ENCODE data around the gene SUMF1.
"Not testable (repeated sequence)": the region's sequence is repeated elsewhere in the genome, so short reads cannot be mapped to it uniquely, and the experiment has no call there.

The SUMF1 gene

GRCh38 chr3:4462369-4463040, 4.6 kb downstream of the SUMF1 start:
- TF ChIP-seq CTCF (IDR thresholded peaks at IDR 0.05; ENCODE audit: low read depth, low read length) = no peak
- no peak for DNase-seq (ENCODE audit: low read depth in 2 of 2)
- no peak overlapping the region for H3K4me3 ChIP-seq (replicated peaks in 1 of 2; ENCODE audit: low read depth in 2 of 2, low read length in 2 of 2)

GRCh38 chr3:4461468-4462090, 5.5 kb downstream of the SUMF1 start:
- no peak overlapping the region for H3K4me3 ChIP-seq (replicated peaks in 1 of 2; ENCODE audit: low read depth in 2 of 2, low read length in 2 of 2)
- DNase-seq (ENCODE audit: low read depth in 2 of 2) = no peak
- no peak for TF ChIP-seq CTCF (IDR thresholded peaks at IDR 0.05; ENCODE audit: low read depth, low read length)

- H3K4me3 ChIP-seq (replicated peaks in 1 of 2; ENCODE audit: low read depth in 2 of 2, low read length in 2 of 2) = no peak overlapping the region
- TF ChIP-seq CTCF (IDR thresholded peaks at IDR 0.05; ENCODE audit: low read depth, low read length) = no peak
- DNase-seq (ENCODE audit: low read depth in 2 of 2) = no peak
Observed at GRCh38 chr3:4460334-4460733, 6.7 kb downstream of the SUMF1 start.

GRCh38 chr3:4458961-4459360, 8.1 kb downstream of the SUMF1 start:
- no peak for DNase-seq (ENCODE audit: low read depth in 2 of 2)
- no peak overlapping the region for H3K4me3 ChIP-seq (replicated peaks in 1 of 2; ENCODE audit: low read depth in 2 of 2, low read length in 2 of 2)
- TF ChIP-seq CTCF (IDR thresholded peaks at IDR 0.05; ENCODE audit: low read depth, low read length) = no peak

- DNase-seq (ENCODE audit: low read depth in 2 of 2); H3K4me3 ChIP-seq (replicated peaks in 1 of 2; ENCODE audit: low read depth in 2 of 2, low read length in 2 of 2): not testable (repeated sequence)
Observed at GRCh38 chr3:4456780-4457179, 10.3 kb downstream of the SUMF1 start.

- no peak overlapping the region for H3K4me3 ChIP-seq (replicated peaks in 1 of 2; ENCODE audit: low read depth in 2 of 2, low read length in 2 of 2)
- no peak for TF ChIP-seq CTCF (IDR thresholded peaks at IDR 0.05; ENCODE audit: low read depth, low read length)
- DNase-seq (ENCODE audit: low read depth in 2 of 2) = no peak
Observed at GRCh38 chr3:4454142-4454541, 12.9 kb downstream of the SUMF1 start.

GRCh38 chr3:4449043-4449805, 17.8 kb downstream of the SUMF1 start:
- no peak for TF ChIP-seq CTCF (IDR thresholded peaks at IDR 0.05; ENCODE audit: low read depth, low read length)
- no peak overlapping the region for H3K4me3 ChIP-seq (replicated peaks in 1 of 2; ENCODE audit: low read depth in 2 of 2, low read length in 2 of 2)
- DNase-seq (ENCODE audit: low read depth in 2 of 2) = no peak
